ENCODE results near the gene GAREM2.

GRCh38 chr2:26164231-26164630, 8.7 kb upstream of the GAREM2 start:
- TF ChIP-seq TBP (optimal IDR thresholded peaks at IDR 0.05; ENCODE audit: low read depth, low read length) (no peak), CTCF (IDR thresholded peaks at IDR 0.05 in 2 of 3, conservative IDR thresholded peaks at IDR 0.05 in 1 of 3; ENCODE audit: insufficient read depth in 2 of 3, low read depth in 1 of 3, low read length in 3 of 3) (no peak), TEAD1 (CRISPR knock-in tag; IDR thresholded peaks at IDR 0.05) (no peak), FOXM1 (IDR thresholded peaks at IDR 0.05; ENCODE audit: low read depth) (no peak), FOXM1 (CRISPR knock-in tag; IDR thresholded peaks at IDR 0.05; ENCODE audit: low read depth) (no peak), NRF1 (conservative IDR thresholded peaks at IDR 0.05 in 1 of 2, IDR thresholded peaks at IDR 0.05 in 1 of 2) (no peak), ZNF217 (CRISPR knock-in tag; IDR thresholded peaks at IDR 0.05) (no peak), ATF2 (CRISPR knock-in tag; IDR thresholded peaks at IDR 0.05) (no peak), SMC3 (conservative IDR thresholded peaks at IDR 0.05; ENCODE audit: insufficient read depth, low read depth, low read length) (no peak), ZNF511 (CRISPR knock-in tag; IDR thresholded peaks at IDR 0.05) (no peak), POLR2AphosphoS5 (IDR thresholded peaks at IDR 0.05; ENCODE audit: control insufficient read depth, insufficient read depth, low read depth, low read length) (no peak), KDM1A (IDR thresholded peaks at IDR 0.05) (no peak), ZFP1 (CRISPR knock-in tag; IDR thresholded peaks at IDR 0.05) (no peak), EP300 (IDR thresholded peaks at IDR 0.05; ENCODE audit: low read length) (no peak), POLR2A (conservative IDR thresholded peaks at IDR 0.05) (no peak)
